HG02973 (cell line): Measurements from ENCODE around the gene BTRC.
"Not testable (repeated sequence)": the region's sequence is repeated elsewhere in the genome, so short reads cannot be mapped to it uniquely, and the experiment has no call there.

Source experiments
- ATAC-seq: cut with Tn5 transposase; IDR thresholded peaks from one replicate; pipeline ENCODE4 v1.9.1; 2021; ENCODE audit warnings: moderate library complexity; ENCODE audit not compliant: unreplicated experiment

BTRC gene

GRCh38 chr10:101353692-101354327, at the start of gene BTRC:
Gene BTRC (plus strand): TSS chr10:101354165. CDS start chr10:101354181, 16 bp downstream.
- peak; percentile 90 for ATAC-seq

DNA sequence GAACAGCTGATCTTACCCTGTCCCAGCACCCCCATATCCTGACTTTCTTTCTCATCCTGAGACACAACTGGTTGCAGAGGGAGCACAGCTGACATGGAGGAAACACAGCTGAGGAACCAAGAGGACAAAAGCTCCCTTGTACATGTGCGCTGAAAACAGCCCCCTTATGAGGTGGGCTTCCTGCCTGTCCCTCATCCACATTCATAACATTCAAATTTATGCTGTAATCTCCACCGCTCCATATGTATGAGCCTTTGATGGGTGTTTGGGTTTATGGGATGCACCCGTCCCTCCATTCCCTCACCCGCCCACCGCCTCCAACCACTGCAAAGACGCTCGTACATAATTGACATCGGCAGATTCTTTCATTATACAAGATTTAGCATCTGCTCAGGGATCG, 49.6 kb upstream of the BTRC start:
- no peak for ATAC-seq

- ATAC-seq: no peak
Observed at GRCh38 chr10:101305320-101306241, 48.4 kb upstream of the BTRC start.

DNA sequence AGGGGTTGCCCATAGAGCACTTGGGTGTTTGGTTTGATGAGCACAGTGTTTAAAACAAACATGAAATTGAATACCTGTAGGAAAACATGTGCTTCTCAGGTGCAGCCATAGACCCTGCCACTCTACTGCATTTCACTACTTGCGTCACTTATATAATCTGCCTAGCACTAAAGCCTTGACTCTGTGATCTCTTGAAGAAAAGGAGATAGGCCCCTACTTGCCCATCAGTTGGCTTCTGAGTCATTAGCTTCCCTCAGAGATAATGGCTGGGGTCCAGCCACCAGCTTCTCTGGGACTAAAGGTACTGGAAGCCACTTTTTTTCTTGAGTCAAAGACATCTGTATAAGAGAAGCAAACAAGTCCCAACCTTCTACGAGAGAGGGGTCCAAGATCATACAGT, 45.9 kb upstream of the BTRC start:
- no peak for ATAC-seq

GRCh38 chr10:101310529-101311184, 43.3 kb upstream of the BTRC start:
- no peak for ATAC-seq

GRCh38 chr10:101311185-101312066, 42.5 kb upstream of the BTRC start:
- ATAC-seq: no peak

DNA sequence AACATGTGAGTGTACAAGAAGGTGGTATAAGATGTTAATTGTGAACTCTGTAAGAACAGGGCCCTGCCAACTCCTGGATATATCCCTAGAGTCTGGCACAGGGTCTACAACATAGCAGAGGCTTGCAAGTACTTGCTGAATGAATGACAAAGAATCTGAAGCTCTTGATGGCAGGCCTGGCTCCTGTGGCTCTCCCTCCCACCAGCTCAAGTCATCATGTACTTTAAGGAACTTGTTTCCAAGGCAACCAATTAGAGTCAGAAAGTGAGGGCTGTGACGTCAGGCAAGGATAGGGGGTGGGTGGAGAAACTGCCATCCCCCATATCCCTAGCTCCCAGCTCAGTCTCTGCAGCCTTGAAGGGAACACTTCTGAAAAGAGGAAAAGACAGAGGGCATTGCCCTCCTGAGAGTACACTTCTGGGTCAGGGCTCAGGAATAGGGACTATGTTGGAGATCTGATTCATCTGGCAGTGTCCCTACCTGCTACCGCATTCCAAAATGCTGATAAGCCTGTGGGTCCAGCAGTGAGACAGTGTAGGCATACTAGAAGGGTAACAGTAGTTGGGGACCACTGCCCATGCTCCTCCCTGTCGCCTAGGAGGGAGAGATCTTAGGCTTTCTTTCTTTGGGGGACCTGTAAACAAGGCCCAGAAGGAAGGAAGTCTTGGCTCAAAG, 34.6 kb upstream of the BTRC start:
- ATAC-seq: no peak

- no peak for ATAC-seq
Observed at GRCh38 chr10:101321073-101321472, 32.9 kb upstream of the BTRC start.

DNA sequence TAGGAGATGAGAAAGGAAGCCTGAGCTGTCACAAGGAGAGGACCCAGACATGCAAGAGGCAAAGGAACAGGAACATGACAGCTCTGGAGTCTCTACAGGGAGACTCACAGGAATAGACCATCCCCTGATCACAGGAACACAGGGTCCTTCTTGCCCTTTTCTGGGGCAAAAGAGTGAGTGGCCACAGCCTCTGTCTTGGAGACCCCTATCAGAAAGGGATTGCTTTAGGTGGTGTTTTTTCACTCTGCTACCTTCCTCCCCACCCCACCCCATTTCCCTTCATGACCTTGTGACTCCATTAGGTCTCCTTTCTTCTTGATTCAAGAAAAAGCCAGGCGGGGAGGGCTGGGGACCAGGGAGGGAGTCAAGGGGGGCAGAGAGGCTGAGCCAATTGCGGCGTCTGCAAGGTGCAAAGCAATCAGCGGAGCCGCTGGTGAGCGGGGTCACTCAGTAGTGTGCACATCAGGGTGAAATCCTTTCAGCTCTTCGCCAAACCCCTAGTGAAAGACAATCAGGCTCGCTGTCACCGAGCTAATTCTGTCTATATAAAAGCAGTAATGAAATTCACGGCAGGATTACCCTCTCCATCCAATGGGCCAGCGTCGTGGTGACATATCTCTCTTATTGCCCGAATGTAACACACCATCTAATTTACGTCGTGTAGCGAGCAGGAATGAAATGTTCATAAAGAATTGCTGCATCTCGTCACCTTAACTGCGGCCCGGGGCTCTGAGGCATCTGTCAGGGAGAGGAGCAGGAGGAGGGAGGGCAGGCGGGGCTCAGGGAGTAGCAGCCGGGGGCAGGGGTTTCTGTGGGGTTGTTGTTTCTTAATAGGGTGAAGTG, 31.5 kb upstream of the BTRC start:
- ATAC-seq: no peak

DNA sequence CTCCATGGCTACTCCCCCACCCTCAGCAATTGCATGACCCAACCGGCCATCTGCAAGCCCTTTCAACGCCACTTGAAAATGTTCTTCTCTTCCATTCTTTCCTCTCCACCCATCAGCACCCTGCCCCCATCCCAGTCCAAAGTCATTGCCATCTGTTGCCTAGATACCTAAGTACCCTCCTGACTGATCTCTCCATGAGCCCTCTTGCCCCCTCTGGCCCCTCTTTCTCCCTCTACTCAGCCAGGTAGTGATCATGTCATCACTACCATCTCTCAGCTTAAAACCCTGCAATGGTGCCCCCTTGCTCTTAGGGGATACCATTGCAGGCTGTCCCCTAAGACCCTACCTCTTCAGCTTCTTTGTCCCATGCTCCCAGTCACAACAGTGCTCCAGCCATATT, 30.5 kb upstream of the BTRC start:
- ATAC-seq: no peak

DNA sequence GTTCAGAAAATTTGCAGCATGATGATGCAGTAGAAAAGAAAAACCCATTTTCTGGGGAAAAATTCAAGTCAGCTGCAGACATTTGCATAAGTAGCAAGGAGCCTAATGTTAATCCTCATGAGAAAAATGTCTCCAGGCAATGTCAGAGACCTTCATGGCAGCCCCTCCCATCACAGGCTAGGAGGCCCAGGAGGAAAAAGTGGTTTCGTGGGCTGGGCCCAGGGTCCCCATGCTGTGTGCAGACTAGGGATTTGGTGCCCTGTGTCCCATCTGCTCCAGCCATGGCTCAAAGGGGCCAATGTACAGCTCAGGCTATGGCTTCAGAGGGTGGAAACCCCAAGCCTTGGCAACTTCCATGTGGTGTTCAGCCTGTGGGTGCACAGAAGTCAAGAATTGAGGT, 26.5 kb upstream of the BTRC start:
- not testable (repeated sequence) for ATAC-seq

DNA sequence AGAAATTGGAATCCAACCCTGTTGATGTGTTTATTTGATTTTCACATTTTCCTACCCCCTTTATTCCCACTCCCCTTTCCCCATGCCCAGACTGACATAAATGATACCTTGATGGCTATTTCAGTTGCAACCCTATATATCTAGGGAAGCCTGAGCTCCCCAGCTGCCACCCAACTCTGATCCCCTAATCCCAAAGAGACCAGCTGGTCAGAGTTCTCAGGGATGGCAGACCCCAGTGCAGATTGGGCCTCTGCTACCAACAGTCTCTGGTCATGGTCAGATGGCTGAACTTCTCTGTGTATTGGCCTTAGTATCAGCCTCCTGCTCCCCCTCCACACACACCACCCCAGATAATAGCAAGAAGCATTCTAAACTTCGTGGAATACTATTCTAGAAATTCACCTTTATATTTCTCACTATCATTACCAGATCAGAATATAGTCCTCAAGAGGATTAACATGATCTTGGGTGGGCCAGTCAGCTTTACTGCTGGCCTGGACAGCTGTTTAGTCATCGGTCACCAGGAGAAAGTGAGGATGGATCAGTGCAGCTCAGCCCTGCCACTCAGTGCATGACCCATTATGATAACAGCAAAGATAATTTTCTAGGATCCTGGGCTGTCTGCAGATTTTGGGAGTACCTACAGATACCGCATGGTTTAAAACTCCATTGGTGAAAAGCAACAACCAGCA, 24.5 kb upstream of the BTRC start:
- no peak for ATAC-seq

GRCh38 chr10:101330231-101330630, 23.7 kb upstream of the BTRC start:
- ATAC-seq: no peak

GRCh38 chr10:101330631-101331225, 23.2 kb upstream of the BTRC start:
- ATAC-seq: no peak

DNA sequence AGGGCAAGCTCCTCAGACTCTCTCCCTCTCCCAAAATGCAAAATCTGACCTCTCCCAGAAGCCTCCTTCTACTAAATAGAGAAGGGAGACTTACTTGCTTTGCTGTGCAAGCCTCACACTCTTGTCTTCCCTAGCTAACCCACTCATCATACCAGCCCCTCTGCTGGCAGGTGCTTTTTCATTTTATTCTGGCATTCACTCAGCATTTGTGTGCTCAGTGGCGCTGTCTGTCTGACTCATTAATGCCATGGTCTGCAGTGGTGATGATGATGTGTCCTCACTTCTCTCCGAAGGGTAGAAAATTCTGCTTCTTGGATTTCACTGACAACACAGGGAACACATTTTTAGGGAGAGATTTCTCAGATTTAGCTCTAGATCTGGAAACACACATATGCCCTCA, 22.0 kb upstream of the BTRC start:
- no peak for ATAC-seq

- ATAC-seq: not testable (repeated sequence)
Observed at GRCh38 chr10:101334259-101334658, 19.7 kb upstream of the BTRC start.

GRCh38 chr10:101336382-101336781, 17.6 kb upstream of the BTRC start:
- ATAC-seq: no peak

DNA sequence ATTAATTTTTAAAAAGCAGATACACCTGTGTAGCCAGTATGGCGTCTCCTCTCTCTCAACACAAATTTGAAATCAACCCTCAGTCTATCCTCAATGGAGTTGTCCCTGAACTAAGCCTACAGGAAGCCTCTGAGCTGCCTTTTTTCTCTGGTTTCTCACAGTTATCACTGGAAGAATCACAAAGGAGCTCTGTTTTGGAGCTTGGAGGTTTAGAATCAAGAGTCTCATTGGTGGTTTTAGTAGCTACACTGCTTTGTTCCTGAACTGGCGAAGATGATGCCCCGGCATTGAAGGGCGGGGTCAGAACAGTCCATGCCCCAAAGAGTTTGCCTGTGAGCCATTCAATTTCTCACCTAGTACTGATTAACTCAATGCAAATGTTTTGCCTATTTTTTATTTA, 16.1 kb upstream of the BTRC start:
- no peak for ATAC-seq
